HG03196 (cell line): ENCODE measurements around the gene NEO1.

Experiments
- ATAC-seq: cut with Tn5 transposase; IDR thresholded peaks from one replicate; pipeline ENCODE4 v1.9.1; 2021; ENCODE audit not compliant: unreplicated experiment

Gene NEO1

DNA sequence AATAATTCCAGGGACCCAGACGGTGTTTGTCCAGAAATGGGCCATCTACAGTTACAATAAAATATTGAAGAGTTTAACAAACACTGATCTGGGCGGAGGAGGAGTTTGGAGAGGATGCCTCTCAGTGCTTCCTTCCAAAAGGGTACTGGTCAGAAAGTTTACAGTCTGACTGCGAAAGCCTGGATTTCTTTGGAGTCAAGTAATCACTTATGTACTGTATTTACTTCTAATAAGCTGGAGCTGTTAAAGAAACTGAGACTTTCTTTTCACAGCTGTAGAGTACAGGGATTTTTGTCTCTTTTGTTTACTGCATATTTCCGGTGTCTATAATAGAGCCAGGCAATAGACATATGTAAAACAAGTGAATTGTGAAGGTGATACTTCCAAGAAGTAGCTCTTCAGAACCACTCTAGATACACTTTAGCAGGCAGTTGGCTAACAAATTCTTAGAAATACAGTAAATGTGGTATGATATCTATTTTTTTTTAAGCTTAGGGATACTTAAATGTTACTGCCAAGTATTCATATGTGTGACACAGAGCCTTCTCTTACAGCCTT, 22.1 kb upstream of the NEO1 start:
- no peak for ATAC-seq

DNA sequence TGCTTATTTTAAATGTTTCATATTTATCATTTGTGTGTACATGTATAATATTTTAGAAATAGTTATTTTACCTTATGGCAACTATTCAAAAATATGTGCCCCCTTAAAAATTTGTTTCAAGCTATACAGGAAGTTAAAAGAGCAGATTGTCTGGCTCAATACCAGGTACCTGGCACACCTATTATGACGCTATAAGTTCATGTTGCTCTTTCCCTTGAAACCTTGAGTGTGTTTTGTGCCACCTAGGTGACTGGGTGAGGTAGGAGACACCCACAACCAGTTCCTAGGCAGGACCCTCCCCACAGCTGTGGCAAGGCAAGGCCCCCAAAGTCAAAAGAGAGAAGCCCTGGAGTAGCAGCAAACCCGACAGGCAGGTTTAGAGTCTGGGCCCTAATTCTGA, 20.6 kb upstream of the NEO1 start:
- ATAC-seq = no peak

DNA sequence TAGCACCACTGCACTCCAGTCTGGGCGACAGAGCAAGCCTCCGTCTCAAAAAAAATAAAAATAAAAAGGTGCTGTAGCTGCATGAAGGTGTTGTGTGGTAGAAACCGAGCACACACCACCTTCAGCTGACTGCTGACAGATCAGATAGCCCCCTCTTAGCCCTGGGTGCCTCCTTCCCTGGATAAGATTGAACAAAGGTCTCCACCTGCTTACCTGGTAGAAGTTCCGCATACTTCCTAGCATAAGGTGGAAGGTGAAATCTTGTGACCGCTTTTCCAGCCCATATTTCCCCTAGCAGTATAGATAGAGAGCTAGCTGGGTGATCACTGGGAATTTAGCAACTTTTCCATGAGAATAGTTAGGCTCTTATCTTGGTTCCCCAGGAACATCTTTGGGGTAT, 18.7 kb upstream of the NEO1 start:
- no peak for ATAC-seq

DNA sequence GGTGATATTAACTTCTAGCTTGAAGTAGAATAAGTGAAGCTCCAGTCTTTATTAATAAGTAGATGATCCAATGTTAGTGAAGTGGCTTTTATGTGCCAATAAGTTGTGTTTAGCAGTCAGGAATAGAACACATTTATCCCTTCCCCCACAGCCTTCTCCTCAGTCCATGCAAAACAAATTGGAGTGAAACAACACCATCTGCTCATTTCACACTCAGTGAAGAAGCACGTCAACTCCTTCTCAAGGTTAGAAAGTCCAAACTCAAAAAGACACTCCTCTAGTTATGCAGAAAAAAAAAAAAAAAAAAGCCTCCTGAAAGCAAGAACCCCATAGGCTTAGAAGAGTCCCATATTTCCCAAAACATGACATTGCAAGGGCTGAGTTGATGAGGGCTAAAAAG, 18.0 kb upstream of the NEO1 start:
- no peak for ATAC-seq

DNA sequence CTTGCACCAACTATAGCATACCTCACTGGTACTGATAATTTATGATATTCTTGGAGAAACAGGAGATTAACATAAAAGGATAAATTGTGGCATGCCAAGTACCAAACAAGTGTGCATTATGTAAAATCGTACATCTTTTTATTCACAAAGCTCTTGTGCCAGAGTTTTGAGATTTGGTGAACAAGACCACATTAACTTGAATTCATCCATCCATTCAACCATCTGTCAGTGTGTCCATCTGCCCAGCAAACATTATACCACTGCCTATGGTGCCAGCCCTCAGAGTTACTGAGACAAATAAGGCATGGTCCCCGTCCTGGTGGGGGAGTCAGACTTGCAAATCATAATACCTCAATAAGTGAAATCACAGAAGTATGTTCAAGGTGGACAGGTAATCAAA, 17.0 kb upstream of the NEO1 start:
- no peak for ATAC-seq

DNA sequence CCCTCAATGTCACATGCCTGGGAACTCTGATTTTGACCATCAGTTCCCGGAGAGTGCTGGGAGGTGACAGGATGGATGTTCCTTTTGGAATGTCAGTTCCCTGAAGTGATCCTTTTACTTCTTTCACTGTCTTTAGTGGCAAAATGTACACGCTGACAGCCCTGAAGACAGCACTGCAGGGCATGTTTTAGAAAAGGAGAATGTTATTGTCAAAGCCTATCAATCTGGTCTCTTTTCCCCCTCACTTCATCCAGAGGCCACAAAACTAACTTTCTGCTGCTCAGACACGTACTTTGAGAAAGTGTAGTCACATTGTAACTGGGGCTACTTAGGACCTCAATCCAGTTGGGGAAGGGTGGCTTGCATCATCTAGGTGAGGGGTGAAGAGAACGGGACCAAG, 14.0 kb upstream of the NEO1 start:
- no peak for ATAC-seq

DNA sequence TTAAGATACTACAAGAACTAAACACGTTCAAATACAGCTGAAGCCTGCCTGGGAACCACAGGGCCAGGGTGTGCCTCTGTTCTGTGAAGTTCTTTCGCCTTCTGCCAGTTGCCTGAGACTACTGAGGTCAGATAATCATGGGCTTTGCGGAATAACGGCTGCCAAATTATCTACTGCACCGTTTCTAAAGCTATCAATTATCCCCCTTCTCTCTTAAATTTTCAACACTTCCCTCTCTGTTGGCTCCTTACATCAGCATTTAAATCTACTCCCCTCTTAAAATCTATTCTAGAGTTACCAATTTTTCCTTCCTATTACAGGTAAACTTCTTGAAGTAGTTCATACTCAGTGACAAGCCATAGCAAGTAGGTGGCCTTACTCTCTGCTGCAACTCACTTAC, 6.2 kb upstream of the NEO1 start:
- no peak for ATAC-seq

DNA sequence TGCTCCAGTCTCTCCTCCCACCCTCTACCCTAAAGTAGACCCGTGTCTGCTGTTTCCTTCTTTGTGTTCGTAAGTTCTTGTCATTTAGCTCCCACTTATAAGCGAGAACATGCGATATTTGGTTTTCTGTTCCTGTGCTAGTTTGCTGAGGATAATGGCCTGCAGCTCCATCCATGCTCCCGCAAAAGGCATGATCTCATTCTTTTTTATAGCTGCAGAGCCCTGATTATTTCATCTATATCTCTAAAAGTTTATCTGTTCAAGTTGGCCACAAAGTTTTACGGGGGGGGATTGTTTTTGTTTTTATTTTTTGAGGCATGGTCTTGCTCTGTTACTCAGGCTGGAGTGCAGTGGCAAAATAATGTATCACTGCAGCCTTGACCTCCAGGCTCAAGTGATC, 4.4 kb upstream of the NEO1 start:
- no peak for ATAC-seq

DNA sequence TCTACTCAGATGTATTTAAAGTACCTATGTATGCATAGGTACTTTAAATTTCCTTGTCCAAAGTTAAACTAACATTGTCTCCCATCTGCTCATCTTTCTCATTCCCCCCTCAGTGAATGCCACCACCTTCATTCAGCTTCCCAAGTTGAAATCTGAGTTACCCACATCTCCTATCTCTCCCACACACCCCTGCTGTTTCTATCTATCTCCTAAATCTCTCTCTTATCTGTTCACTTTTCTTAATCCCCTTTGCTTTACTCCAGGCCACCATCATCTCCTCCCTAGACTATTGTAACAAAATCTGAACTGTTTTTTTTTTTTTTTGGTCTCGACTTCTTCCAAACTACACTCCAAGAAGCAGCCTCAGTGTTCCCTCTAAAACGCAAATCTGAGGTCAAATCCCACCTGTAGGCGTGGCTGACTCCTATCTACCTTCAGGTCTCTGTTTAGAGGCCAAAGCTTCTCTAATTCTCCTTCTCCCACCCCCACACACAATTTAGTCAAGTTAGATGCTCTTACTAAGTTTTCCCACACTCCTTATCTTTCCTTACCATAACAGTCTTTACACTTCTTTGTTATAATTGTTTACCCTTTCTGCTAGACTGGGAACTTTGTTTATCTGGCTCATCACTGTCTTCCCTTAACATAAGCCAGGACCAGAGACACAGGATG, 3.5 kb upstream of the NEO1 start:
- ATAC-seq = no peak

DNA sequence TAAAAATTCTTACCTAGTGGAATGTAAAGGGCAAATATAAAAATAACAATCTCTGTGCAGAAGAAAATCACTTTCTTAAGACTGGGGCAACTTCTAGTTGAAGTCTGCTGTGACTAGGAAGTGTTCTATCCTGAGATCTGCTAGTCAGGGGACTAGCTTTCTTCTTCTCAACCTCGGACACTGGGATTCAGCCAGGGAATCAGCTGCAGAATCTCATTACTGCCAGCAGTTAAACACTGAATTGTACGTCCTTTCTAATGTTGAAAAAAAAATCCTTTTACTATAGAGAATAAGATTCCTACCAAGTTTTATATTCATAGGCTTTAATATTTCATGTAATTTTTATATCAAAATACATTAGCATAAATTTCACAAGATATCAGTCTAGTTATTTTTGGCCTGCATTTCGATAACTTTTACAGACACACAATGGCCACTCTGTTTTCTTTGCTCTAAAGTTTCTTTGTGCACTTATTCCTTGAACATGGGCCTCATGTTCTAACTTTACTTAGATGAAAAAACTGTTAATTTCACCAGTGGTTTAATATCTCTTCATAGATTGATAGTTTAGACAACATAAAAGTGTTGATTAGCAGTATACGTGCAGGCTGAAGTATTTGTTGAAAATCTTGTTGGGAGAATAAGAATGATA, 2.6 kb upstream of the NEO1 start:
- ATAC-seq = no peak

DNA sequence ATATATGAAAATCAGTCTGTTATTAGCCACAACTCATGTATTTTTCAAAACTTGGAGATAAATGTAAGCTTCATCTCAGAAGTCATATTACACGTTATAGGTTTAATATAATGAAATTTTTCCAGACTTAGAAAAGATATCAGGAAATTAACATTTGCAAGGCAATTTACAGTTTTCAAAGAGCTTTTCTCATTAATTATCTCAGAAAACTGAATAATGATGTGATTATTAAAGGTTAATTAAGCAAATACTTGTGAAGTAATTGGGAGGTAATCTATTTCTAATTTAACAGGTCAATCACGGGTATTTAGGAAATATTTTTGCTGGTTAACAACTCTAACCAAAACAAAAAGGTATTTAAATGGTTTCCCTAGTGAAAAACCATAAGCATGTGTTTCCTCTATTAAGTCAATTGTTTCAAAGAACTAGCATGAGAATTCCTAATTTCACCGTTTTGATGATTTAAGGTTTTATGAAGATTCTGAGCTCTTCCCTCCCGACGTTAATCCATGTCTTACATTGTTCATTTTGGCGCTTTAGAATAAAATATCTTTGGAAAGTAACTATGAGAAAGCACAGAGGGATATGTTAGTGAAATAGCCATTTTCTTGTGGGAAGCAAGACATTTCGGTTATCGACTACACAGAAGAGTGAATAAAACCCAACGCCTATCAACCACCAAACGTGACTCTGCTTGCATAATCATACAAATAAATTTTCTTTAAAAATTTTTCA, 1.5 kb upstream of the NEO1 start:
- no peak for ATAC-seq

DNA sequence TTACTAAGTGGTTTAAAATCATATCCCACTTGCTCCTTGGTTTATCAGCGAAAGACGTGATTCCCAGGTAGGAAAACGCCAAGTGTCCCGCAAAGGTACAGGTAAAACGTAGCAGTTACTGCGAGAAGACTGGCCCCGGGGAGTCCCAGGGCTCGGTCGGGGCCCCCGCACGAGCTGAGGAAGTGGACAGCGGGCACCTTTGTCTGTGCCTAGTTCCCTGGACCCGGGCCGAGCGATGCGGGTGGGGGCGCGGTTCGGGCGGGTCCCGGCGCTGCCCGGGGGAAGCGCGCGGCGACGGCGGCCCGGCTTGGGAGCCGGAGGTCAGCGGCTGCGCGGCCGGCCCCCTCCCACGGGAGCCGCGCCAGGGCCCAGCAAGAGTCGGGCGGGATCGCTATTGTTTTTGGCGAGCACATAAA, 864 bp upstream of the NEO1 start:
- no peak for ATAC-seq

DNA sequence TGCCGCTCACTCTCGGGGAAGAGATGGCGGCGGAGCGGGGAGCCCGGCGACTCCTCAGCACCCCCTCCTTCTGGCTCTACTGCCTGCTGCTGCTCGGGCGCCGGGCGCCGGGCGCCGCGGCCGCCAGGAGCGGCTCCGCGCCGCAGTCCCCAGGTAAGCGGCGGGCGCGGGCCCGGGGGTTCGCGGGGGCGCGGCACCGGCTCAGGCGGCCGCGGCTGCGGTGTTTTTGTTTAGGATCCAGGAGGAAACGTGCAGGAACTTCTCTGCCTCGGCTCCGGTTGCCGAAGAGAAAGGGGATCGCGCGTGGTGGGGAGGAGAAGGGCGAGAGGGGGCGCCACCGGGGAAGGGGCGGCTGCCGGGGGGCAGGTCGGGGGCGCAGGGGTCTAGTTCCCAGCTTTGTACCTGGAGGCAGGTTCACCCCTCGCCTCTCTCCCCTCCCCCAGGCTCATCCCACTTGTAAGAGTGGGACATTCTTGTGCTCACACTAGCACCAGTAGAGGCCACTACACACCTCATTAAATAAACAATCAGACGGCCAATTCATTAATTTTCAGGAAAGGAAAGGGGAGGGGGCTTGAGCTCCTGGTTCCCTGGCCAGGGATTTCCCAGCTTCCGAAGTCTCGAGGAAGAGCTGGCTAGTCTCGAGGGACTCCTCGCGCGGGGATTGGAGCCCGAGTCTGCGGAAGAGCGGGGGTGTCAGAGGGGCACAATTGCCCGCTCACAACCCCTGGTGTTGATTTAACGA, 562 bp downstream of the NEO1 start:
- ATAC-seq = no peak

DNA sequence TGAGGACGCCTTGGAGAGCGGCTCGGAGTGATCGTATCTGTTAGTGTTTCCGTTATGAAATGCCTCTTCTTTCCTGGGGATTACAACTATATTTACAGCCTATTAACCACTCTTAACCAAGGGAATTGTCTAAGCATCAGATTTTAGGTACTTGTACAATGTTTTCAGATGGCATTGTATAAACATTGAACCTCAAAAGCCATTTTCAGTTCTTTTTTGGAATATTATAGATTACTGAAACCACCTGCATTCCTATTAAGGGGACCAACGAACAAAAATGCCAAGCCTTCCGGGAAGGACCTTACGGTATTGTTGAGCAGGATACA, 1.1 kb downstream of the NEO1 start:
- ATAC-seq = no peak

DNA sequence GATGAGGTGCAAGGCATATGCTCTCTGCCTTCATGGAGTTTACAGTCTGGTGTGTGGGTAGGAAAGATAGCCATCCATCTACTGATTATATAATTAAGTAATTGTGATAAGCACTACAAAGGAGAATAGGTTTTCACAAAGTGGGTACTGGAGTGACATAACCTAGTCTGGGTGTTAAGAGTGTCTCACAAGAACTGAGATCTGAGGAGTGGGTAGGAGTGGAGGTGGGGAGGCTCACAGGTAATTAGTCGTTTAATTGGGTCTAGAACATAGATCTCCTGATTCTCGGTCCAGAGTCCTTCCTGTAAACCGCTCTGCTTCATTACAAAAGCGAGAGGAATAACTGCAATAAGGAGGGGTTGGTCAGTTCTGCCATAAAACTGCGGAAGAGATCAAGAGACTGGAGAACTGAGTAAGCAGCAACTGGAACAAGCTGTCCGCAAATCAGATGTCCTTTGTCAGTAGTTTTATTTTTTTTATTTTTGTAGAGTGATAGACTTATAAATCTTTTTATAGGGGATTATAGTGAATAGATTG, 2.2 kb downstream of the NEO1 start:
- no peak for ATAC-seq

DNA sequence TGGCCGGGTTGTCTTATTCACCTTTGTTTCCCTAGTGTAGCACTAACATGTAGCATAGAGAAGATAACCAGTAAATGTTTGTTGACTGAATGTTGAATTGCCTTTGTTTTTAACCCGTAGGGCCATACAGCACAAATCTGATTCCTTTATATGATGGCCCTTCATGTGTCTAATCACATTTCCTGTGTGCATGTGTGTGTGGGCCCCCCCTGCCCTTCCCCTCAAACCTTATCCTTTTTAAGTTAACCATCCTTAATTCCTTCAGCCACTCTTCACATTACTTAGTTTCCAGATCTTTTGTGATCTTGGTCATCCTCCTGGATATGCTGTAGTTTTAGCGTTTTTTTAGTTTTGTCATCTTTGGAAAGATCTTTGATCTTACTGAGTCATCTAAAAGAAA, 4.2 kb downstream of the NEO1 start:
- ATAC-seq = no peak

DNA sequence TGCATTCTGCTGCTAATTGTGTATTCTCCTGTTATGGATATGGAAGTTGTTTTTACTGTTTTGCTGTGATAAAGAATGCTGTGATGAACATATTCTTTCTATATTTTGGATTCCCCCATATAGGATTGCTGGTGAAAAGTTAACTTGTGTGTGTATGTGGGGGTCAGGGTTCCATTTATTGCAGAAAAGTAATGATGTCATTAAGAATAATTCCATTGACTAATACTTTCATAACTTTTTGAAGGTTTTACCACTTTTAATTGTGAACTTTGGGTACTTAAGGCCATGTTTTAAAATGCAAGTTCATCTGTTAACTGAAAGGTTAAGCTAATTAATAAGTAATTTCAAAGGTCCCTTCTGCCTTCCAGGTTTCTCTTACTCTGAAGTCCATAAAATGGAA, 6.2 kb downstream of the NEO1 start:
- no peak for ATAC-seq

DNA sequence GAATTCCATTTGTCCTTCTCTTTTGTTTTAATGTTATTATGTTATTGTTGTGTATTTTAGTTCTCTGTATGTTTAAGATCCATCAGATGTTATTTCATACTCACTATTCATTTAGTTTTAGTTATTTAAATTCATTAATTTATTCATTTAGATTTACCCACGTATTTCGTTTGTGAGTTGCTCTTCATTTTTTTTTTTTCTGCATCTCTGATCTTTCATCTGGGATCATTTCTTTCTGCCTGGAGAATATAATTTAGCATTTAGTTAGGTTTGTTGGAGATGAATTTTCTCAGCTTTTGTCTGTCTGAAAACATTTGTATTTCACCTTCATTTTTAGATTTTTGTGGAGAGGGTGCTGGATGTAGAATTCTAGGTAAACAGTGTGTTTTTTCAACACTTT, 12.9 kb downstream of the NEO1 start:
- ATAC-seq = no peak

DNA sequence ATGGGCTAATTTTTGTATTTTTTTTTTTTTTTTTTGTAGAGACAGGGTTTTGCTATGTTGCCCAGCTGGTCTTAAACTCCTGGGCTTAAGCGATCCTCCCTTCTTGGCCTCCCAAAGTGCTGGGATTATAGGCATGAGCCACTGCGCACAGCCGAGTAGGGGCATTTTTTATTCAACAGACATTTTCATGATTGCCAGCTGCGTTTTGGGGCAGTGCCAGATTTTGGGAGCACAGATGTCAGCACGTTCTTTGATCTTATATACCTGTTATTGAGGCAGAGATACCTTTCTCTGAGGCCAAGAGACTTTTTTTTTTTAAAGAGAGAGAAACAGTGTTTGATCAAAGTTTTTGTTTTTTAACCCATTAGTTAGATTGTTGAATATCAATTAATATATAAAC, 16.8 kb downstream of the NEO1 start:
- no peak for ATAC-seq

DNA sequence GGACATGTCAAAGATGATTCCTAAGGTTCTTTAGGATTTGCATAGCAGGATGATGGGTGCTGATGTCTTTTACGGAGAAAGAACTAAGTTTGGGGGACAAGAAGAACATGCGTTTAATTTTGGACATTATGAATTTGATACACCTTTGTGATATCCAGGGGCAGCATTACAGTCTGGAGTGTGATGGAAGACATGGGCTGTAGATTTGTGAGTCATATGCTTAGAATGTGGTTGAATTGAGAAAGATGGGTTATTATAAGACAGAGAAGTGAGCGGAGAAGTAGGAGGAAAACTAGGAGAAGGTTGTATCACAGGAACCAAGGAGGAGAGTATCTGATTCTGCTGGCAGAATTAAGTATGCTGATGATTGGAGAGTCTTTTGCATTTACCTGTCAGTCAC, 20.6 kb downstream of the NEO1 start:
- no peak for ATAC-seq

DNA sequence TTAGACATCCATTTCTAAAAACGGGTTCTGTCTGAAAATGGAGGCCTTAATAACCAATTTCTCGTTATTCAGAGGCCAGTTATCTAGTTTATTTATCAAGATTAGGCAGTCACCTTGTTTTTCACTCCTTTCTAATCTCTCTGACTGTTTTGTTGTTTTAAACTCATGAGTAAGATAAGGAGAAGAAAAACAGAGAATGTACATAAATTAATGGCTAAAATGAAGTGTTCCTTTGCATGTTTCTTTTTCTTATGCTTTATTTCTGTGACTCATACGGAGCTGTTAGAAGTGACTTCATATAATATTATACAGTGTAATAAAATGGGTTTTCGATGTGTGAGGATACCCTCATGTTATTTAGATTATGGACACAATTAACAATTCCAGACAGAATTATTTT, 22.0 kb downstream of the NEO1 start:
- no peak for ATAC-seq
